ENCODE measurements around the gene PLCE1. TPM values are rescaled to one million over a fixed set of nuclear protein-coding genes. Genes with fewer than 3 reads are reported as not detected.

PLCE1 gene
- total and polyA plus RNA-seq, 2 of the 4 experiments (the other 2 are of a cell fraction), result 2.2 to 4.5 TPM

GRCh38 chr10:94024407-94024806 is 30.7 kb downstream of the PLCE1 start:
- in situ Hi-C loops (cut with MboI; ENCODE audit: low sequenced_read_pairs), result no loop called here
- Histone ChIP-seq H4K5ac (ENCODE audit: low read depth, low read length) (no peak overlapping the region), H3K9me3 (ENCODE audit: control insufficient read depth, insufficient read depth, low read length) (peaks cover 4% of the 10 kb centered on the region), H4K91ac (ENCODE audit: insufficient read depth, low read depth, low read length) (no peak overlapping the region), H4K20me1 (ENCODE audit: insufficient read depth, low read length) (no peaks in the 10 kb centered on the region), H3K4ac (ENCODE audit: low read depth, low read length) (no peak overlapping the region), H3K27ac (ENCODE audit: insufficient read depth, low read length) (no peak overlapping the region), H3K23ac (ENCODE audit: low read depth, low read length) (no peak overlapping the region), H3K9ac (ENCODE audit: low read depth, low read length) (no peak overlapping the region), H3K9me1 (ENCODE audit: insufficient read depth, low read length) (no peaks in the 10 kb centered on the region), H2AFZ (replicated peaks; ENCODE audit: low read length, poor library complexity) (no peak overlapping the region), H2AK9ac (replicated peaks; ENCODE audit: low read depth, low read length, poor library complexity) (no peak overlapping the region), H2BK20ac (ENCODE audit: low read depth, low read length) (no peak overlapping the region), H2BK15ac (ENCODE audit: low read depth, low read length) (no peak overlapping the region), H3K36me3 (ENCODE audit: control insufficient read depth, insufficient read depth, low read length) (no peaks in the 10 kb centered on the region), H3K4me3 (ENCODE audit: insufficient read depth, low read depth, low read length) (no peak overlapping the region), H2BK120ac (ENCODE audit: low read depth, low read length) (no peak overlapping the region), H3K14ac (replicated peaks; ENCODE audit: low read depth, low read length) (no peak overlapping the region), H3K79me1 (ENCODE audit: low read depth in 1 of 2, low read length in 2 of 2) (no peaks in the 10 kb centered on the region), H2BK5ac (ENCODE audit: low read depth, low read length, poor library complexity, severe bottlenecking) (no peak overlapping the region), H2AK5ac (ENCODE audit: low read depth, low read length) (no peak overlapping the region), H3K27me3 (ENCODE audit: control insufficient read depth, insufficient read depth, low read length) (no peaks in the 10 kb centered on the region), H3K4me2 (ENCODE audit: low read depth, low read length) (no peak overlapping the region), H3K56ac (ENCODE audit: extremely low read depth, insufficient read depth, low read length) (no peak overlapping the region), H4K8ac (ENCODE audit: low read depth in 2 of 2, low read length in 2 of 2) (no peak overlapping the region), H3K18ac (ENCODE audit: low read depth, low read length) (no peak overlapping the region), H3K4me1 (ENCODE audit: control insufficient read depth, insufficient read depth, low read length) (no peaks in the 10 kb centered on the region)
- dilution Hi-C loops (cut with HindIII; ENCODE audit: low sequenced_read_pairs, unreplicated experiment), result no loop called here
- intact Hi-C loops (cut with micrococcal nuclease), result no loop called here
- CTCF ChIA-PET, result no interaction called here
- no peak for DNase-seq
- TF ChIP-seq, protein P1, sequence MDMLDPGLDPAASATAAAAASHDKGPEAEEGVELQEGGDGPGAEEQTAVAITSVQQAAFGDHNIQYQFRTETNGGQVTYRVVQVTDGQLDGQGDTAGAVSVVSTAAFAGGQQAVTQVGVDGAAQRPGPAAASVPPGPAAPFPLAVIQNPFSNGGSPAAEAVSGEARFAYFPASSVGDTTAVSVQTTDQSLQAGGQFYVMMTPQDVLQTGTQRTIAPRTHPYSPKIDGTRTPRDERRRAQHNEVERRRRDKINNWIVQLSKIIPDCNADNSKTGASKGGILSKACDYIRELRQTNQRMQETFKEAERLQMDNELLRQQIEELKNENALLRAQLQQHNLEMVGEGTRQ (IDR thresholded peaks at IDR 0.05; ENCODE audit: low read depth, low read length), result no peak
- no peak for TF ChIP-seq RCOR1 (IDR thresholded peaks at IDR 0.05; ENCODE audit: insufficient replicate concordance, low read length)
- no peak for TF ChIP-seq RAD21 (IDR thresholded peaks at IDR 0.05; ENCODE audit: low read length)
- TF ChIP-seq CHD1 (IDR thresholded peaks at IDR 0.05; ENCODE audit: low read depth, low read length), result no peak
- ATAC-seq (ENCODE audit: low read depth), result no peak
- no TSS peak for BruUV-seq (replicated peaks)
- POLR2A ChIA-PET (ENCODE audit: unreplicated experiment), result no interaction called here
